GM23248 (cell line): ENCODE results near the gene WAC.

ENCODE experiments used
- EZH2 ChIP-seq: fragments of 200-600 bp; sonication (generic); IDR thresholded peaks from 2 replicates; pipeline ENCODE4 v1.6.1; 2018; ENCODE audit warnings: antibody characterized with exemption, mild to moderate bottlenecking; ENCODE audit not compliant: insufficient read depth, poor library complexity, severe bottlenecking
- EZH2phosphoT487 ChIP-seq: fragments of 200-600 bp; sonication (generic); IDR thresholded peaks from 2 replicates; pipeline ENCODE4 v1.6.1; 2018; ENCODE audit warnings: antibody characterized with exemption, moderate library complexity, mild to moderate bottlenecking, low read depth; ENCODE audit not compliant: insufficient read depth

GRCh38 chr10:28593811-28594210, 60.9 kb downstream of the WAC start:
- TF ChIP-seq EZH2 = no peak
- TF ChIP-seq EZH2phosphoT487 = no peak
